ENCODE data around the gene CTSG. TPM values are rescaled to one million over a fixed set of nuclear protein-coding genes. Genes with fewer than 3 reads are reported as not detected.
A peak's percentile ranks its signal among the peaks of the same experiment; 100 is the strongest.
"Not testable (repeated sequence)": the region's sequence is repeated elsewhere in the genome, so short reads cannot be mapped to it uniquely, and the experiment has no call there.

The CTSG gene
- total RNA-seq, 2 experiments from 2014 or later, result not detected

DNA sequence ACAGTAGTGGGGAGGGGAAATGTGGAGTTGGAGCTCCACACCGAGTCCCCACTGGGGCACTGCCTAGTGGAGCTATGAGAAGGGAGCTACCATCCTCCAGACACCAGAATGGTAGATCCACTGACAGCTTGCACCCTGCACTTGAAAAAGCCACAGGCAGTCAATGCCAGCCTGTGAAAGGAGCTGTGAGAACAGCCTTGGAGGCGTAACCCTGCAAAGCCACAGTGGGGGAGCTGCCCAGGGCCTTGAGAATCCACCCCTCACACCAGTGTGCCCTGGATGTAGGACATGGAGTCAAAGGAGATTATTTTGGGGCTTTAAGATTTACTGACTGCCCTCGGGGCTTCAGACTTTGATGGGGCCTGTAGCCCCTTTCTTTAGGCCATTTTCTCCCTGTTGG lies 12.5 kb downstream of the CTSG start:
- ATAC-seq (no peak), DNase-seq (no peak)
- H3K36me3 Mint-ChIP-seq (ENCODE audit: low read depth), result no peaks in the 10 kb centered on the region
- H3K27me3 Mint-ChIP-seq, result peaks cover 13% of the 10 kb centered on the region
- H3K4me3 Mint-ChIP-seq, result no peak overlapping the region
- H3K27ac Mint-ChIP-seq, result no peak overlapping the region
- TF ChIP-seq, protein P1, sequence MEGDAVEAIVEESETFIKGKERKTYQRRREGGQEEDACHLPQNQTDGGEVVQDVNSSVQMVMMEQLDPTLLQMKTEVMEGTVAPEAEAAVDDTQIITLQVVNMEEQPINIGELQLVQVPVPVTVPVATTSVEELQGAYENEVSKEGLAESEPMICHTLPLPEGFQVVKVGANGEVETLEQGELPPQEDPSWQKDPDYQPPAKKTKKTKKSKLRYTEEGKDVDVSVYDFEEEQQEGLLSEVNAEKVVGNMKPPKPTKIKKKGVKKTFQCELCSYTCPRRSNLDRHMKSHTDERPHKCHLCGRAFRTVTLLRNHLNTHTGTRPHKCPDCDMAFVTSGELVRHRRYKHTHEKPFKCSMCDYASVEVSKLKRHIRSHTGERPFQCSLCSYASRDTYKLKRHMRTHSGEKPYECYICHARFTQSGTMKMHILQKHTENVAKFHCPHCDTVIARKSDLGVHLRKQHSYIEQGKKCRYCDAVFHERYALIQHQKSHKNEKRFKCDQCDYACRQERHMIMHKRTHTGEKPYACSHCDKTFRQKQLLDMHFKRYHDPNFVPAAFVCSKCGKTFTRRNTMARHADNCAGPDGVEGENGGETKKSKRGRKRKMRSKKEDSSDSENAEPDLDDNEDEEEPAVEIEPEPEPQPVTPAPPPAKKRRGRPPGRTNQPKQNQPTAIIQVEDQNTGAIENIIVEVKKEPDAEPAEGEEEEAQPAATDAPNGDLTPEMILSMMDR (IDR thresholded peaks at IDR 0.05), result no peak
- H3K9me3 Mint-ChIP-seq, result peaks cover 23% of the 10 kb centered on the region
- H3K4me1 Mint-ChIP-seq (ENCODE audit: low read depth), result no peaks in the 10 kb centered on the region
- POLR2A ChIA-PET, result no interaction called here
- intact Hi-C loops (cut with micrococcal nuclease), result no loop called here
- CTCF ChIA-PET, result no interaction called here

DNA sequence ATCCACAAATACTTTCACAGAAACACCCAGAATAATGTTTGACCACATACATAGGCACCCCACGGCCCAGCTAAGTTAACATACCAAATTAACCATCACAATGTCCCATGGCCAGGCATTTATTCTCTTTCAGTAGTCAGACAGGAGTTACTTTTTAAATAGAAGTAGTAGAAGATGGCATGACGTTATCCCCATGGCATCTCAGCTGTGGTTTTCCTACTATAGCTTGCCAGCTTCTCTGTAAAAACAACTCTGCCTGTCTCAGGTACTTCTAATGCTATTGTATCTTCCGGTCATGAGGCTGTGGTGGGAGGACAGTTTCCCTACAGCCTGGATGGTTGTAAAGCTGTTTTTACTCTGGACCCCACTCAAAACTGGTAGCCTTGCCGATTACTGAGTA lies 19.3 kb downstream of the CTSG start:
- ATAC-seq, result no peak
- H3K4me1 Mint-ChIP-seq (ENCODE audit: low read depth), result no peaks in the 10 kb centered on the region
- POLR2A ChIA-PET, result no interaction called here

DNA sequence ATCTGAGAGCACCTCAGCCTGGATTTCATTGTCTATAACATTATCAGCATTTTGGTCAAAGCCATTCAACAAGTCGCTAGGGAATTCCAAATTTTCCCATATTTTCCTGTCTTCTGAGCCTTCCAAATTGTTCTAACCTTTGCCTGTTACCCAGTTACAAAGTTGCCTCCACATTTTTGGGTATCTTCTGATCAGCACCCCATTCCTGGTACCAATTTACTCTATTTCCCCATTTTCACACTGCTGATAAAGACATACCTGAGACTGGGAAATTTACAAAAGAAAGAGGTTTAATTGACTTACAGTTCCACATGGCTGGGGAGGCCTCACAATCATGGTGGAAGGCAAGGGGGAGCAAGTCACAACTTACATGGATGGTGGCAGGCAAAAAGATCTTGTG lies 27.0 kb downstream of the CTSG start:
- H3K4me3 Mint-ChIP-seq; POLR2A ChIA-PET; H3K4me1 Mint-ChIP-seq (ENCODE audit: low read depth); H3K27me3 Mint-ChIP-seq; CTCF ChIA-PET; DNase-seq; H3K36me3 Mint-ChIP-seq (ENCODE audit: low read depth); H3K27ac Mint-ChIP-seq; ATAC-seq; intact Hi-C loops (cut with micrococcal nuclease): not testable (repeated sequence)
- H3K9me3 Mint-ChIP-seq, result peaks cover 35% of the 10 kb centered on the region

More for the DNA sequence above, 19.3 kb downstream of the CTSG start:
- TF ChIP-seq, protein P1 (IDR thresholded peaks at IDR 0.05), result no peak
- no peak overlapping the region for H3K27ac Mint-ChIP-seq
- H3K9me3 Mint-ChIP-seq, result no peaks in the 10 kb centered on the region
- intact Hi-C loops (cut with micrococcal nuclease), result no loop called here
- H3K4me3 Mint-ChIP-seq, result no peak overlapping the region
- no peak for DNase-seq
- CTCF ChIA-PET, result no interaction called here
- no peaks in the 10 kb centered on the region for H3K36me3 Mint-ChIP-seq (ENCODE audit: low read depth)
- peaks cover 15% of the 10 kb centered on the region for H3K27me3 Mint-ChIP-seq

DNA sequence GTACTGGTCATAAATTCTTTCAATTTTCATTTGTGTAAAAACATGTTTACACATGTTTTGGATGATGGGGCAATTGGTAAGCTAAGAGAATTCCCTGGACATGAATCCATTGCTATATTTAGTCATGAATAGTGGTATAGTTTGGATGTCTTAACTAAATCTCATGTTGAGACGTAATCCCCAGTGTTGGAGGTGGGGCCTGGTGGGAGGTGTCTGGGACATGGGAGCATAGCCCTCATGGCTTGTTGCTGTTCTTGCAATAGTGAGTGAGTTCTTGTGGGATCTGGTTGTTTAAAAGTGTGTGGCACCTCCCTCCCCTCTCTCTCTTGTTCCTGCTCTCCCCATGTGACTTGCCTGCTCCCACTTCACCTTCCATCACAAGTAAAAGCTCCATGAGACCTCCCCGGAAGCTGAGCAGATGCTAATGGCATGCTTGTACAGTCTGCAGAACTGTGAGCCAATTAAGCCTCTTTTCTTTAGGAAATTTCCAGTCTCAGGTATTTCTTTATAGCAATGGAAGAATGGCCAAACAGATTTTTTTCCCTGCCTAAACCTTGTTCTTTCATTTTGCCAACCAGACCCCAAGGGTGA lies 33.6 kb downstream of the CTSG start:
- Mint-ChIP-seq H3K36me3 (ENCODE audit: low read depth) (peaks cover 1% of the 10 kb centered on the region), H3K27ac (no peak overlapping the region), H3K4me3 (no peak overlapping the region), H3K9me3 (peaks cover 15% of the 10 kb centered on the region), H3K27me3 (peaks cover 19% of the 10 kb centered on the region), H3K4me1 (ENCODE audit: low read depth) (no peaks in the 10 kb centered on the region)
- TF ChIP-seq, protein P1 (IDR thresholded peaks at IDR 0.05), result no peak
- ChIA-PET POLR2A (no interaction called here), CTCF (no interaction called here)
- DNase-seq, result no peak
- intact Hi-C loops (cut with micrococcal nuclease), result no loop called here
- no peak for ATAC-seq

DNA sequence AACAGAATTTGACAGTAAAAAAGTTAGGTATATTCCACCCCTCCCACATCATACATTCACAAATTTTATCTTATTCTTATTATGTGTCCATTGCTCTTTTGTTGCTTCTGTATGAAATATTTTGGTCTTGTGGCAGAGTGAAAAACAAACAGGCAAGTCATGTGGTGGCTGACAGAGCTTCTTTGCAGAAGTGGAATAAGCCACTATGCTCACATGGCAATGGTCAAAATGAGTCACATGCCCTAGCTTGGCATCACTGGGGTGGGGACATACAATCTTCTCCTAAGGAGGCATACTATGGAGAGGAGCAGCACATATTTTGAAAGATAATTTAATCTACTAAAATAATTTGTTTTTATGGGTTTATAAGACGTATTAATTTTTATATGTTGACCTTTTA lies 40.3 kb downstream of the CTSG start:
- intact Hi-C loops (cut with micrococcal nuclease), result no loop called here
- Mint-ChIP-seq H3K4me1 (ENCODE audit: low read depth) (peaks cover 3% of the 10 kb centered on the region), H3K36me3 (ENCODE audit: low read depth) (no peaks in the 10 kb centered on the region), H3K4me3 (no peak overlapping the region), H3K9me3 (no peaks in the 10 kb centered on the region), H3K27ac (no peak overlapping the region), H3K27me3 (peaks cover 19% of the 10 kb centered on the region)
- DNase-seq (peak; percentile 44), ATAC-seq (peak; percentile 80)
- CTCF ChIA-PET, result no interaction called here
- POLR2A ChIA-PET, result no interaction called here
- TF ChIP-seq, protein P1 (IDR thresholded peaks at IDR 0.05), result no peak

DNA sequence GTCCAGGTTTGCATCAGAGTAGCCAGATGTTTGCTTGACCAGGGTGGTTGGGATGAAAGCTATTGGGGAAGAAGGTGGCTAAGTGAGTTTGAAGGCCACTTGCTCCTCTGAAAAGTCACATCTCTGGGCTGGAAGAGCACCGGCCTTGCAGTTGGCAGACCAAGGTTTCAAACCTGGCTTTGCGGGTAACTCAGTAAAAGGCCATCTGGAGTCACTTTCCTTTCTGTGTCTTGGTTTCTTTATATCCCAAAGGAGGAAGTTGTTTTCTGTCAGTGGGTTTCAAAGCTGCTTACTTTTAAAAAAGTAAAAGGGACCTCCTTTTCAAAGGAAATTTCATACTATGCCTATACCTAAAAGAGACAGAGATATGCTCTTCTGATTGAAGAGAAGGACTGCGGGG lies 41.8 kb downstream of the CTSG start:
- POLR2A ChIA-PET, result no interaction called here
- CTCF ChIA-PET, result no interaction called here
- intact Hi-C loops (cut with micrococcal nuclease), result no loop called here
- TF ChIP-seq, protein P1 (IDR thresholded peaks at IDR 0.05), result no peak
- ATAC-seq, result no peak
- Mint-ChIP-seq H3K4me3 (no peak overlapping the region), H3K36me3 (ENCODE audit: low read depth) (no peaks in the 10 kb centered on the region), H3K4me1 (ENCODE audit: low read depth) (peaks cover 3% of the 10 kb centered on the region), H3K9me3 (no peaks in the 10 kb centered on the region), H3K27ac (no peak overlapping the region), H3K27me3 (peaks cover 16% of the 10 kb centered on the region)
- no peak for DNase-seq

DNA sequence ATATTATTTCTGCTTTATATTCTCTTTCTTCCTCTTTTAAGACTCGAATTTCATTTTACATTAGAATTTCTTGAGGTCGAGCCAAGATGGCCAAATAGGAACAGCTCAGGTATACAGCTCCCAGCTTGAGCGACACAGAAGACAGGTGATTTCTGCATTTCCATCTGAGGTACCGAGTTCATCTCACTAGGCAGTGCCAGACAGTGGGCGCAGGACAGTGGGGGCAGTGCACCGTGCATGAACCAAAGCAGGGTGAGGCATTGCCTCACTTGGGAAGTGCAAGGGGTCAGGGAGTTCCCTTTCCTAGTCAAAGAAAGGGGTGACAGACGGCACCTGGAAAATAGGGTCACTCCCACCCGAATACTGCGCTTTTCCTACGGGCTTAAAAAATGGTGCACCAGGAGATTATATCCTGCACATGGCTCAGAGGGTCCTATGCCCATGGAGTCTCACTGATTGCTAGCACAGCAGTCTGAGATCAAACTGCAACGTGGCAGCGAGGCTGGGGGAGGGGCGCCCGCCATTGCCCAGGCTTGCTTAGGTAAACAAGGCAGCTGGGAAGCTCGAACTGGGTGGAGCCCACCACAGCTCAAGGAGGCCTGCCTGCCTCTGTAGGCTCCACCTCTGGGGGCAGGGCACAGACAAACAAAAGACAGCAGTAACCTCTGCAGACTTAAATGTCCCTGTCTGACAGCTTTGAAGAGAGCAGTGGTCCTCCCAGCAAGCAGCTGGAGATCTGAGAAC lies 50.0 kb downstream of the CTSG start:
- intact Hi-C loops (cut with micrococcal nuclease); H3K27ac Mint-ChIP-seq; DNase-seq; H3K9me3 Mint-ChIP-seq; ATAC-seq; CTCF ChIA-PET; H3K4me1 Mint-ChIP-seq (ENCODE audit: low read depth); H3K36me3 Mint-ChIP-seq (ENCODE audit: low read depth); POLR2A ChIA-PET; H3K4me3 Mint-ChIP-seq: not testable (repeated sequence)
- H3K27me3 Mint-ChIP-seq, result peaks cover 14% of the 10 kb centered on the region
